Cardiac atrium fibroblast (primary cell): ENCODE results near the gene HSPA12A. TPM values are rescaled to one million over a fixed set of nuclear protein-coding genes. Genes with fewer than 3 reads are reported as not detected.

ENCODE experiments used
- total RNA-seq: library from RNA; depleted of rRNA; stranded (reverse); fragments of >200 nt; gene quantifications from 2 replicates; pipeline ENCODE4 v1.2.3, GENCODE V29; 2015

HSPA12A gene
- total RNA-seq, result 1.6 and 4.2 TPM in 2 replicates

GRCh38 chr10:116742367-116743265 is at the start of gene HSPA12A:
HSPA12A (minus strand) TSS chr10:116742566; CDS start chr10:116742469, 97 bp downstream.

Other genes with a start within 250 kb of the HSPA12A start
- gene PNLIP, start 196.6 kb downstream of the HSPA12A start, total RNA-seq, result not detected in 2 replicates
- not detected in 2 replicates for gene PNLIPRP1, start 151.6 kb downstream of the HSPA12A start, total RNA-seq
- gene PNLIPRP2, start 121.6 kb downstream of the HSPA12A start, total RNA-seq, result not detected in 2 replicates
- 0.16 TPM in 1 of 2 replicates, not detected in the other for gene ENO4, start 106.9 kb upstream of the HSPA12A start, total RNA-seq